Stimulated activated CD4-positive, alpha-beta T cell treated with anti-CD3 and anti-CD28 coated beads, TNF-alpha, amount 100 ng/mL, for 4 hours (primary cell): ENCODE measurements around the gene RIPOR3.

Experiments used
- DNase-seq, 3 experiments: peaks; one replicate each; pipeline ENCODE4 v3.0.0-alpha.2; 2020; ENCODE audit warnings: low read depth in 3 of 3

RIPOR3 gene, protein sequence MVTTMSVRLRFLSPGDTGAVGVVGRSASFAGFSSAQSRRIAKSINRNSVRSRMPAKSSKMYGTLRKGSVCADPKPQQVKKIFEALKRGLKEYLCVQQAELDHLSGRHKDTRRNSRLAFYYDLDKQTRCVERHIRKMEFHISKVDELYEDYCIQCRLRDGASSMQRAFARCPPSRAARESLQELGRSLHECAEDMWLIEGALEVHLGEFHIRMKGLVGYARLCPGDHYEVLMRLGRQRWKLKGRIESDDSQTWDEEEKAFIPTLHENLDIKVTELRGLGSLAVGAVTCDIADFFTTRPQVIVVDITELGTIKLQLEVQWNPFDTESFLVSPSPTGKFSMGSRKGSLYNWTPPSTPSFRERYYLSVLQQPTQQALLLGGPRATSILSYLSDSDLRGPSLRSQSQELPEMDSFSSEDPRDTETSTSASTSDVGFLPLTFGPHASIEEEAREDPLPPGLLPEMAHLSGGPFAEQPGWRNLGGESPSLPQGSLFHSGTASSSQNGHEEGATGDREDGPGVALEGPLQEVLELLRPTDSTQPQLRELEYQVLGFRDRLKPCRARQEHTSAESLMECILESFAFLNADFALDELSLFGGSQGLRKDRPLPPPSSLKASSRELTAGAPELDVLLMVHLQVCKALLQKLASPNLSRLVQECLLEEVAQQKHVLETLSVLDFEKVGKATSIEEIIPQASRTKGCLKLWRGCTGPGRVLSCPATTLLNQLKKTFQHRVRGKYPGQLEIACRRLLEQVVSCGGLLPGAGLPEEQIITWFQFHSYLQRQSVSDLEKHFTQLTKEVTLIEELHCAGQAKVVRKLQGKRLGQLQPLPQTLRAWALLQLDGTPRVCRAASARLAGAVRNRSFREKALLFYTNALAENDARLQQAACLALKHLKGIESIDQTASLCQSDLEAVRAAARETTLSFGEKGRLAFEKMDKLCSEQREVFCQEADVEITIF

DNA sequence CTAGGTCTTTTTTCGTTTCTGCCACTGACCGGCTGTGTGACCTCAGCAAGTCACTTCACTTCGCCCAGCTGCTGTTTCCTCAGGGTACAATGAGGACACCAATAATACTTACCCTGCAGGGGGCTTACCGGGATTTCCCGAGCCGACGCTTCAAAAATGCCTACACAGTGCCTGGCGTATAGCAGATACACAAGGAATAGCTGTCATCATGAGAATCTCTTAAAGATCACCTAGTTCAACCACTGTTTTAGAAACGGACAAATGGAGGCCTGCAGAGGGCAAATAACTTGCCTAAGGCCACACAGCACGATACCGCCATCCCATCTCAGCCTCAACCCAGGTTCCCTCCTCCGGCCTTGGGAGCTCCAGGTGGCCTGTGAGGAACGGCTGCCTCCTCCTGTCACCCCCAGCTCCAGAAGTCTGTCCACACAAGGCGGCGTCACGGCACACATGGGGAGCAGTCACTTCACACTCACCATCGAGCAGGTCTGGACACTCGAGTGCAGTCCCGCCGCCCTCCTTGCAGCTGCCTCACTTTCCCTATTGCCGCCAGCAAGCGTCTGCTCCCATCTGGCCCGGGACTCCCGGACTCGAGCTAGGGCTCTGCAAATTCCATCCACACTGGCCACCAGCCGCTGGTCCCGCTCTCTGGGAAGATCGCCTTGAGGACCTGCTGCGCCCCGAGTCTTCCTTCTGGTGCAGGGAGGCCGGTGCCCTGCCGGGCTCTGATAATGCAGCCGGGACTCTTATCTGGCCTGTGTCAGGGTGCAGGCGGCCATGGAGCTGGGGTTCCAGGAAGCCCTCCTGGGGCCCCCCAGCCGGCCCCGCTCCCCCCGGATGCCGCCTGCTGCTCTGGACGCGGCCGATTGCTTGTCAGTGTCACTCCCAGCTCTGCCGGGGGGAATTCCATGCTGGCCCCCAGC is at the start of gene RIPOR3:
Gene RIPOR3 (minus strand): TSS at position 893 of the 923 bp plus-strand sequence. CDS start 414 bp downstream, at position 479.
- no peak for DNase-seq

DNA sequence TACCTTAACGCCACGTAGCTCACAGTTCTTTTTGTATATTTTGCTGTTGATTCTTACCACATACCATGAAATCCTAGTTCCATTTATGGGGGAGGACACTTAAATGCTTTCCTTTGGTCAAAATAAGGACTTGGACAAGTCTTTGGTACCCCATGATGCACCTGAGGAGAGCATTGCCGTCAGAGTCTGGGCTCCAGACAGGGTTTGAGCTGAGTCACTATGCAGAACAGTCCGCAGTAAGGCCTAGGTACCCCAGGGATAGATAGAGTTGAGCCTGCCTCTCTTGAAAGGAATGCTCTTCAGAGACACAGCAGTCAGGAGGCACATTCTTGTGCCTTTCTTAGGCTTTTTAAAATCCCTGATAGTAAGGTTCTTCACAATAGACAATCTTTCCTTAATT is 46.0 kb upstream of the RIPOR3 start:
- no peak for DNase-seq

DNA sequence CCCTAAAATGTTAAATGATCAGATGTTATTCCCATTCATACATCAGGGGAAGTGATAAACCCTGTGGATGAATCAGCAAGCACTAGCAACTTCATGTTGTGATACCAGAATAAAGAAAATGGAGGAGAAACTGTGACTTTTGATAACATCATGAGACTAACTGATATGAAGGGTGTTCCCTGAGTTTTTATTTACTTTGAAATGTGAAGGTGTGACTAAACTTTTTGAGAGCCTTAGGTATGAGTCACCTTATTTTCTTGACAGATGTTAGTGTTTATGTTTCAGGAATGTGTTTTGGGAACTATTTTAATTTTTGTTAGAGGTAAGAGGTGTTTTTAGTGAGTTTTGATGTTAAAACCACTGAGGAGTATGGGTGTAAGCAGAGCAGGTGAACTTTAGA is 44.5 kb upstream of the RIPOR3 start:
- no peak for DNase-seq

DNA sequence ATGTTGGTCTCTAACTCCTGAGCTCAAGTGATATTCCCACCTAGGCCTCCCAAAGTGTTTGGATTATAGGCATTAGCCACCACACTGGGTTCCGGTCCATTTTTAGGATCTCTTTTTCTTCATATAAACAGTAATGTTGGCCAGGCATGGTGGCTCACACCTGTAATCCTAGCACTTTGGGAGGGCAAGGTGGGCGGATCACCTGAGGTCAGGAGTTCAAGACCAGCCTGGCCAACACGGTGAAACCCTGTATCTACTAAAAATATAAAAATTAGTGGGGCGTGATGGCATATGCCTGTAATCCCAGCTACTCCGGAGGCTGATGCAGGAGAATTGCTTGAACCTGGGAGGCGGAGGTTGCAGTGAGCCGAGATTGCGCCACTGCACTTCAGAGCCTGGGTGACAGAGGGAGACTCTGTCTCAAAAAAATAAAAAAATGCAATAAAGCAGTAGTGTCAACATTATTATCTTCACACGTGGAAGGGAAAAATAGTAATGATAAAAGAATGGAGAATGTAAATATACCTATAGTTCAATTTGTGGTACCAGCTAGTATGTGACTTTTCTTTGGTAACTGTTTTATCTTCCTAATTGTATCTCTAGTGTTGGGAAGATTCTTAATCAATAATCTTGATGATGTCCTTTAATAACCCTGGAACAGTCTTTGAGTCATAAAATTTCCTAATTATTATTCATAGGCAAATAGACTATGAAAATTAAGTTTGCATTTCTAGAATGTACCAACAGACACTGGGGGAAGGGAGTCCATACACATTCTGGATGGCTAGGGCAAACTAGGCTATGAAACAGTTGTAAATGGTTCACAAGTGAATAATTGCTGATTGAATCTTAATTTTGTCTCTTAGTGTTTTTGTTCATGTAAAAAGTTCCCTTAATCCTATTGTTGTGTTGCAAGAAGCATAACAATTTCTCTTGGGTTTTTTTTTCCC is 43.7 kb upstream of the RIPOR3 start:
- DNase-seq = no peak

DNA sequence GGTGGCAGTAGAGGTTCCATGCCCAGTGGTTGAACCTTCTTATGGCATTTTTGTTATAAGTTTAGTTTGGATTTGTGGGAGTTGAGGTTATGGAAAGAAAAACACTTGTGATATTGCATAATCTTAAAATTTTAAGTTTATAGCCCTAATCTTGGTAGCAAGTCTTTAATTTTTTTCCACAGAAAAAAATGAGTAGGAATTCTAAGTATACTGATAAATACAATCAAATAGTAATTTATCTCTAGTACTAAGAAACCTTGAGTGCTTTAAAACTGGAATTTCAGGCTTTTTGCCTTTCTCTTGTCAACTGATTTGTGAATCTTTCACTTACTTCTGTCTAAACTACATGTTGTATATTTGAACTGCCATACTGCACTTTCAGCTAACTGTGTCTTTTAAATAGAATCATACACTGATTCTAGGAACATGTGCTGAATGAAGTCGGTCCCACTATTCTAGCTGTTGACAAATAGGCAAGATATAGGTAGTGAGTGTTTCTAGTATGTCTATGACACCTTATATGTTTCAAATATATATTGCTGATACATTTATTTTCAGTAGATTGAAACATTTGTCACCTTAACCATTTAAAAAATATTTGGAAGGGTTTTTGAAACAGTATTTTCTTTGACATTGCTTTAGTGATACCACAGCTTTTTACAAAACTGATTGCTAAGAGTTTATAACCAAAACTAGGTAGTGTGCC is 42.5 kb upstream of the RIPOR3 start:
- DNase-seq = no peak

DNA sequence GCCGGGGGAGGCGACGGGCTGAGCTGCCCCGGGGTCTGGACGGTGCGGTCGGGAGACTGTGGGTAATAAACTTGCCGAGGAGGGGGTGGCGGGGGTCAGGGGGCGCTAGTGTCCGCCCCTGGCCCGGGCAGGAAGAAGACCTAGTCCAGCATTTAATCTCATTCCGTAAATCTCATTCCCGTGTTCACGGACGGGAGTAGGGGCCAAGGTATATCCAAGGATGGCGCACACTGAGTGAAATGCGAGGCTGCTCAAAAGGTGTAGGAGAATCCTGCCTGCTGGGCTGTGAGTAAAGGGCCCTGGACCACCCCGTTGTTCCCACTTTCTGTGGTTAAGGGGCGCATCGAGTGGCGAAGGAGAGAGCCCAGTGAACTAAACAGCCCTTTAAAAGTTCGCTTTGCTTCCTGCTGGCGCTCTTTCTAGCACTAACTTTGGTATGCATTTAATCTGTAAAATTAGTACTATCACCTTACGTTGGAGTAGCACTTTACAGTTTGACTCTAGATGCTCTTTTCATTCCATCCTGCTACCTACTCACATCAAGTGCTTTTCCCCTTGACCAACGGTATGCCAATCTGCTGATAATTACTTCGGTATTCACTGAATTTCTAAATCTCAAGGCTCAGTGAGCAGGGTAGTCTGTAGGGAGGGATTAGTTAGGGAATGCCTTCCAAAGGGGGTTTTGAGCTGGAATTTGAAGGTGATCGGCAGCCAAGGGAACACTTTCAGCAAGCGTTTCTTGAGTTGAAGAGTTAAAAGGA is 40.8 kb upstream of the RIPOR3 start:
- DNase-seq = no peak

DNA sequence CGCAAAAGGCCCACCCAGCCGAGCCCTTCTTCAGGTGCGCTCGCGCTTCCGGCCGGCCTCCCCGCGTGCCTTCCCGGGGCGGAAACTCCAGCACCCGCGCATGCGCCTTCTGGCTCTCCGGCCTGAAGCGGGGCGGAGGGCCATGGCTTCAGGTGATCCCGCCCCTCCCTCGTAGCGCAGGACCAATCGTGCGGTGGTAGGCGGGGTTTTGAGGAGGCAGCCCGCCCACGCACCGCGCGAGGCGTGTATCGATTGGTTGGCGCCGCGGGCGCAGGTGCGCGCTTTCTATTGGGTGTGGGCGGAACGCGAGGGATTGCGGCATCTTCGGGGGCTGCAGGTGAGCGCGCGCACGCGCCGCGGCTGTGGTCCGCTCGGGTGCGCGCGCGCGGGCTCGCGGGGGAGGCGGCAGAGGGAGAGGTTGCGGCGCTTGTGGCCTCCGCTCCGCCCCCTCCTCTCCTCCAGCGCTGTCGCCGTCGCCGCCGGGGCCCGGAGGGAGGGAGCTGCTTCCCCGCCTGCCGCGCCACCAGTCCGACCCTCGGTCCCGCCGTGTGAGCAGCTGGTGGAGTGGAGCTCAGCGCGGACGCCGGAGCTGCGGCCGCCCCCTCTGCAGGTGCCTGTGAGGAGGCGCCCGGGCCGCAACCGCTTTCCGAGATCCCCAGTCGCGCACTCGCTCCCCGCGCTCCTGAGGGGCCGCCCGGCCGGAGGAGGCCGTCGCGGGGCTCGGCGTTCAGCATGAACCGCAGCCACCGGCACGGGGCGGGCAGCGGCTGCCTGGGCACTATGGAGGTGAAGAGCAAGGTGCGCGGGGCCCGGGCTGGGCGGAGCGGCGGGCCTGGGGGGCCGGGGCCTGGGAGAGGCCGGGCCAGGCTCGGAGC is 40.0 kb upstream of the RIPOR3 start, which contains the start of gene PARD6B:
Gene PARD6B (plus strand): TSS at position 526 of the 875 bp plus-strand sequence. CDS start 207 bp downstream, at position 733.
- peak; percentile 98 to 100 (median 99) for DNase-seq

DNA sequence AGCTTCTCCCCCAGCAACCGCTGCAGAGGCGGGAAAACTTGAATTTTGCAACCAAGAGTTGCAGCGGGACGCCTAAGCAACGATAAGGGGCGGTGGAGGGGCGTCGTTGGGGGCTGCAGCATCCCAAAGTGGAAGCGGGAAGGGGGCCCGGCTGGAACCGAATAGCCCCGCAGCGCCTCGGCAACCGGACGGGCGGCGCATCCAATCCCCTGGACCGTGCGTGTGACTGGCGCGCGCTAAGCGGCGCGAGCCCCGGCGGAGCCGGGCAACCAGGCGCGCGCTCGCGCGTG is 39.4 kb upstream of the RIPOR3 start:
- no peak for DNase-seq

DNA sequence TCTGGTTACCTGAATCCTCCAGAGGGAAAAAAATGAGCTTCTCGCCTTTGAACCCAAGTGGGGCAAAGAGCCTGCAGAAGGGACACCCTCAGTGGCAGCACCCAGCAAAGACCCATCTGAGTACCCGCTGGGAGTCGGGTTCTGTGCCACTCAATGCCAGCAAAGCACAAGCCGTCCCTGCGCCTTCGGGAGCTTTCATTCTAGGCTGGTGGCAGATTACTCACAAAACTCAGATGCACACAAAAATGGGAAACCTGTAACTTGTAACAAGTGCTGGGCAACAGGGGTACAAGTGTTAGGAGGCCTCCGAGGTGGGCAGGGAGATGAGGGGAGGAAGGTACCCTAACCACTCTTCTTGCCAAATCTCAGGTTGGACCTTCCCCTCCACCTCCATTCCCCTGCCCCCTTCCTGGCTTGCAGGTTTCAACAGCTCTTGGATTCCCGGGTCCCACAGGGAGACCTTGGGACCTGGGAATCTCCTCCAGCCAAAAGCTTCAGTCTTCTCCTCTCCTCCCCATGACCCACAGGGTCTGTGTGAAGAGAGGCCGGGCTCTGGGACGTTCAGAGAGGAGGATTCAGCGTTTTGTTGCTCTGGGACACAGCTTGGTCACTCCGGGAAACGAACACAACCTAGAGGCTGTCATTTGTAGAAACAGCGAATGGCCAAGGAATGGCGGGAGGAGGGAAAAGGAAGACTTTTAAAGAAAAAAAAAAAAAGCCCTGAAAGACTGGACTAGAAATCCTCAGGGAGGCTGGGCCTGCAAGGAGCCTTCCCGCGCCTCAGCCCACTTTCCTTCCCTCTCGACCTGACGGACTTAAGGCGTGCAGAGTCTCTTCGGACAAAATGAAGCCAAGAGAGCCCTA is 38.8 kb upstream of the RIPOR3 start:
- no peak for DNase-seq

DNA sequence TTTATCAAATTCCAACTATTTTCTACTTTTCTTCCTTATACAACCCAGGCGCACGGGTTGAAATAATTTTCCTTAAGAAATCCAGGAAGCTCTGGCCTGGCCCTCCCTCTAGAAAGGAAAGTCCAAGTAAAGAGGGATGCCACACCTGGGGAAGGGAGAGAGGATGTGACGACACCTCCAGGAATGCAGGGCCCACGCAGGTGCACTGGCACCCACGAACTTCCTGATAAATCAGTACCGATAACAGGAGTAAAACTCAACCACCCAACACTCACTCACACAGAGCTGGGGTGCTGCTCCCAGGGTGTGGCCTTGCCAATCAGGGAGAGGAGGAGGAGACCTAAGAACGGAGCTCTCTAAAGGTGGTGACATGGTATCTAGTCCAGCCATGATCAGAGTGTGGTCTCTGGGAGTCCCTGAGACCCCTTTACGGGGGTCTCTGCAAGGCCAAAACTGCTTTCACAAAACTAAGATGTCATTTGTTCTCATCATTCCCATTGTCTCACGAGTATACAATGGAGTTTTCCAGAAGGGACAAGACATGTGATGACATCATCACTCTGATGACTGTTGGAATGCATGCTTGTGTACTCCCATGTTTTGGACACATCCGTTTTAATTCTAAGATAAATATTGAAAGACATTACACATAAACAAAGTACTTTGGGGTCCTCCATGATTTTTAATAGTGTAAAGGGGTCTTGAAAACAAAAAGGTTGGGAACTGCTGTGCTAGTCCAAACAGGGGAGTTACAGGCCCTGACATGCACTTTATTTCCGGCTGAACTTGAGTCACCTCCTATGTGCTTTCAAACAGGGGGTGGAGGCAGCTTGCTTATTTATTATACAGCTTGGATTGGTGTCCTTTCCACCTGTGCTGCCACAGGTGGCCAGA is 37.9 kb upstream of the RIPOR3 start:
- DNase-seq = no peak

DNA sequence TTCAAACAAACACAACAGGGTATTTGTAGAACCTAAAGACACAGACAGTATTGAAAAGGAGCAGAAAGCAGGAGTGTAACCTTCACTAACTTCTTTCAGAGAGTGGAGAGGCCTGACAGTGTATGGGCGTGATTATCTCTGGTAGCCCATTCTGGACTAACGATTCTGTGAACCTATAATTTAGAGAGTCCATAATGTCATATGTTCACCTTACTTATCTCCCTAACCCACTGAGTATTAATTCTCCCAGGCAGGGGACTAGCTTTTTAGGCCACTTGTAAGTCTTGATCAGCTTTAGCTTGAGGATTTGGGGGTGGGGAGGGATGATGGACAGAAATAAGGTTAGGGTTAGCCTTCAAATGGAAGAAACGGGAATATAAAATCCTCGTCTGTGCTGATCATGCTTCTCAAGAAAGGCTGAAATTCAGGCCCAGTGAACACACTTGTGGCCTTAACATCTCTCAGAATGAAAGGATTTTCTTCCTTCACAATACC is 37.2 kb upstream of the RIPOR3 start:
- DNase-seq = no peak

DNA sequence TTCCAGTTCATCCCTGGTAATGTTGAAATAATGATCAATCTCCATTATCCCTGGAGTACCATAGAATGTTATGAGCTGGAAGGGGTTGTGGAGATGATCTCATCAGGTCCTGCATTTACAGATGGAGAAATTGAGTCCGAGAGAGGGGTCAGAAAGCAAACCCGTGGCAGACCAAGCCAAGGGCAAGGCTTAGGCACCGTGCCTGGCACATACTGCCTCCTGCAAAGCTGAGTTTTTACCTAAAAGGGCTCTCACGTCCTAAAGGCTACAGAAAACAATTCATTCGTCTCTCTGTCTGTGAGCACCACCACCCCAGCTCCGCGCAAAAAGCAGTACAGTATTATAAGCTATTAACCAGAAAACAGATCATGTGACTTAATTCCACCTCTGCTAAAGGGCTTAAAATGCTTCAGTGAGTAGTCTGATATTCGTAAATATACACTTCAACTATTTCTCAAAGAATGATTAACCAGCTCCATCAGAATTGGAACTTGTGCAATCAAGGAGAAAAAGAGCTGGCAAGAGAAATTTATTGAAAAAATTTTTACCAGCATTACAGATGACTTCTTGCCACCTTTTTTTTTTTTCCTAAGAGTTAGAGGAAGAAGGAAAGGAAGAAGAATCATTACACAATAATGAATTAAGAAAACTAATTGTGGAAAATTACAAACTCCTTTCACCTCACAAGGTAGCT is 36.6 kb upstream of the RIPOR3 start:
- DNase-seq = no peak

DNA sequence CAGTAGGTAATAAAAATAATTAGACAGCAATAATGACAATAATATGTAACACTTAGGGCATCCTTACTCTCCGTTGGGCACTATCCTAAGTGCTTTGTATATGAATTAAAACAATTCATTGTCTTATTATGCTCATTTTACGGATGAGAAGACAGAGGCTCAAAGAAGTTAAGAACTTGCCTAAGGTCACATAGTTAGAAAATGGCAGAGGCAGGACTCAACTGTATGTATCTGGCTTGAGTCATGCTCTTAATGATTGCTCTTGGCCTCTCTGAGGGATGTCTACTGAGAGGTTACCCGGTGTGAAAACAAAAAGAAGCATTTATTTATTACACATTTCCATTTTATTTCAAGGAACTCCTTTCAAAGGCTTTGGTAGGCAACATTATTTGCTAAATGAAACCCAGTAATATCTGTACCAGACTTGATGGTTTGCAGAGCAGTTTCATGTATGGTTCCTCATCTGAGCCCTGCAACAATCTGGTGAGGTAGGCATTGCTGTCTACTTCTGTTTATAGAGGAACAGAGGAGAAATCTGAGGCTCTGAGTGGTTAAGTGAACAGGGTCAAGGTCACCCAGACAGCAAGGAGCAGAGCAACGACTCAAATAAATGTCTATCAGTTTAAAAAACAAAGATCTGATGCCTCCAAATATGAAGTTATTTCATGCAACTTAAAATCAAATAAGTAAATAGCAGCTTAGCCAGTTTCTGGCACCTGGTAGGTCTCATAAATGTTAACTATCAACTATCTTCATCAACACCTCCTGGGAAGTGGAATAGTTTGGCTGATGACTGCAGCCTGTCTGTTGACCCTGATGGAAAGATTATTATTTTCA is 35.8 kb upstream of the RIPOR3 start:
- no peak for DNase-seq

DNA sequence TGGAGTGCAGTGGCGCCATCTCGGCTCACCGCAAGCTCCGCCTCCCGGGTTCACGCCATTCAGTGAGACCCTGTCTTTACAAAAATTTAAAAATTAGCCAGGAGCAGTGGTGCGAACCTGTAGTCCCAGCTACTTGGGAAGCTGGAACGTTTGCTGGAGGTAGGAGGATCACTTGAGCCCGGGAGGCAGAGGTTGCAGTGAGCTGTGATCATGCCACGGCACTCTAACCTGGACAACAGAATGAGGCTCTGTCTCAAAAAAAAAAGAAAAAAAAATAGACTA is 34.3 kb upstream of the RIPOR3 start:
- DNase-seq = no peak
